ENCODE data around the gene NEDD4L. TPM values are rescaled to one million over a fixed set of nuclear protein-coding genes. Genes with fewer than 3 reads are reported as not detected.
A peak's percentile ranks its signal among the peaks of the same experiment; 100 is the strongest.

Gene NEDD4L
- total RNA-seq, 3 donors from 2014 or later: 161 to 309 (median 256) TPM

DNA sequence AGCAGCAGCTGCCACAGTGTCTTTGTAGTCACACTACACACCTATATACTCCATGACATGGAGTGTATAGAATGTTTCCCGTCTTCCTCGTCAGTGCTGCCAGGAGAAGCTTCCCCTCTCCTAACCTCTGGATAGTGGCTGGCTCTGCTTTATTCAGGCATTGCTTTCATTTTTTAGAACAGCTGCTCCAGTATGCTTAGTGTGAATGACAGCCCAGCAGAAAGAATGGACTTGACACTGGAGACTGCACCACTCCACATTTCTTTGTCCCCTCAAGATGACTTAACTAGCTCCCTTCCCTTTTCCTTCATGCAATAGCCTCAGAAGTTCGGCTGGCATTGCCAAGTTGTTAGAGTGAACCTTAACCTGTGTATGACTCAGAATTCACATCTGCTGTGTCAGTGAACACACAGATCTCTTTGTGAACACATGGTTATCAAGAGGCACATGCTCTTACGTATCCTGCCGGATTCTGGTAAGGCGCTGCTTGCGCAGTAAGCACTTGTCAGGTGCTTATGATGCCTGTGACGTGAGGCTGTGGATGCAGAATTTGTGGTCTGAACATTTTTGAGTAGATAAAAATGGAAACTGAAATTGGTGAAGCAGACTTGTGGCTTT is 73.9 kb downstream of the NEDD4L start:
- Histone ChIP-seq H3K36me3 (ENCODE audit: low read depth) (no peaks in the 10 kb centered on the region), H3K9me3 (no peaks in the 10 kb centered on the region), H3K4me3 (no peak overlapping the region), H3K4me1 (ENCODE audit: low read depth) (peaks cover 10% of the 10 kb centered on the region)
- no peak for TF ChIP-seq CTCF (IDR thresholded peaks at IDR 0.05)
- peak in 1 of 3 donors; percentile 71 for DNase-seq
- ATAC-seq: peak; percentile 96
- intact Hi-C loops (cut with DNase I, micrococcal nuclease): loop anchor here in 1 of 2 donors (5.0 kb wide), 1 partner anchor 236 kb away; no protein-coding TSS in a partner anchor

DNA sequence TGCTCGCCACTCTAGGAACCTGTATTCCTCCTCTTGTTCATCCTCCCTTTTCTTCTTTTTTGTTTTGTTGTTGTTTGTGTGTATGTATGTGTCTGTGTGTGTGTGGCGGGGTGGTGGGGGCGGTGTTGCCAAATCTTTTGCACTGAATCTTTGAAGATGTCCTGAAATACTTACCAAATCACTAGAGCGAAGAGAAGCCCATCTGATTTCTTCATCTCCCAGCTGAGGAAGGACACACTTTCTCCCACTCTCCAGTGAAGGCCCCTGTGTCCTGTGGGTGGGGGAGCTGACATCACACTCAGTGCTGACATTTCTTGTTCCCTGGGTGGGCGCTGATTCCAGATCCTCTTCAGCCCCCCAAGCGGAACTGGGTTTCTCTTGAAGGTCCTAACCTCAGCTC is 74.5 kb downstream of the NEDD4L start:
- ATAC-seq: no peak
- DNase-seq: no peak
- TF ChIP-seq CTCF (IDR thresholded peaks at IDR 0.05): no peak
- Histone ChIP-seq H3K4me3 (no peak overlapping the region), H3K36me3 (ENCODE audit: low read depth) (no peaks in the 10 kb centered on the region), H3K9me3 (no peaks in the 10 kb centered on the region), H3K4me1 (ENCODE audit: low read depth) (peaks cover 10% of the 10 kb centered on the region)
- intact Hi-C loops (cut with DNase I, micrococcal nuclease): loop anchor here in 1 of 2 donors (5.0 kb wide), 1 partner anchor 236 kb away; no protein-coding TSS in a partner anchor

DNA sequence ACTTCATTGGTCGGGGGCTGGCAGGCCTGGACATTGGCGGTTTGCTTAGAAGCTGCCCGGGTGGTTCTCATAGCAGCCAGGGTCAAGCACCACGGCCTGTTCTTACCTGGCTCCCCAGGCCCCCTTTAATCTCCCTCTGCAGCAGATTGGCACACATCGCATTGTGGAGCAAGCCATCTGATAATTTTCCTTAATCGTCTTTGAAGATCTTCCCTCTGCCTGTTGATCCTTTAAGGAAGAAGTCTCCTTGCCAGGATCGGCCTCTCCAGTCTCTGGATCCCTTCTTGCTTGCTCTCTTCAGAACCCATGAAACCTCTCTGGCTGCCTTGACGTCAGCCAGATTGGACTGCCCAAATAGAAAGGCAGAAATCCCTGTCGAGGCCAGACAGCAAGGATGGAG is 75.8 kb downstream of the NEDD4L start:
- ATAC-seq (no peak), DNase-seq (no peak)
- H3K4me3 ChIP-seq: no peak overlapping the region
- TF ChIP-seq CTCF (IDR thresholded peaks at IDR 0.05): no peak
- no peaks in the 10 kb centered on the region for H3K36me3 ChIP-seq (ENCODE audit: low read depth)
- intact Hi-C loops (cut with DNase I, micrococcal nuclease): loop anchor here (5.0 to 10.0 kb wide), 3 partner anchors 78 to 238 kb away; partner anchors contain the start of gene NEDD4L (in 1 of the 2)
- H3K4me1 ChIP-seq (ENCODE audit: low read depth): peaks cover 10% of the 10 kb centered on the region
- no peaks in the 10 kb centered on the region for H3K9me3 ChIP-seq

DNA sequence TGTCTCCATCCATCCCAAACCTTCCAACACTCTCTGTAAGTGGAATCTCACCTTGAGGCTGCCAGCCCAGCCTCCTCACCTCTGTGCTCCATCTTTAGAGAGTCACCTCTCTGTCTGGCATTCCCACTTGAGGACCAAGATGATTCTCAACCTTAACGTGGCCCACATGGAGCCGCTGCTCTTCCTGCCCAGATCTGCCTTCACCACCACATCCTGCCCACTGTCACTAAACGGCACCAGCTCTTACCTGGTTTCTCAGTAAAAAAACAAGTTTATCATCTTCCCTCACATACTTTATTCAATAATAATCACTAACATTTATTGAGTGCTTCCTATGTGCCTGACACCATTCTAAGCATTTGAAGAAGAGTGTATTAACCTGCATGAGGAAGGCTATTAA is 80.4 kb downstream of the NEDD4L start:
- H3K4me1 ChIP-seq (ENCODE audit: low read depth): peaks cover 12% of the 10 kb centered on the region
- TF ChIP-seq CTCF (IDR thresholded peaks at IDR 0.05): no peak
- DNase-seq (no peak), ATAC-seq (no peak)
- no peaks in the 10 kb centered on the region for H3K9me3 ChIP-seq
- intact Hi-C loops (cut with DNase I, micrococcal nuclease): loop anchor here in 1 of 2 donors (5.0 to 10.0 kb wide), 2 partner anchors 82 to 240 kb away; partner anchors contain the start of gene NEDD4L
- H3K36me3 ChIP-seq (ENCODE audit: low read depth): no peaks in the 10 kb centered on the region
- H3K4me3 ChIP-seq: no peak overlapping the region

DNA sequence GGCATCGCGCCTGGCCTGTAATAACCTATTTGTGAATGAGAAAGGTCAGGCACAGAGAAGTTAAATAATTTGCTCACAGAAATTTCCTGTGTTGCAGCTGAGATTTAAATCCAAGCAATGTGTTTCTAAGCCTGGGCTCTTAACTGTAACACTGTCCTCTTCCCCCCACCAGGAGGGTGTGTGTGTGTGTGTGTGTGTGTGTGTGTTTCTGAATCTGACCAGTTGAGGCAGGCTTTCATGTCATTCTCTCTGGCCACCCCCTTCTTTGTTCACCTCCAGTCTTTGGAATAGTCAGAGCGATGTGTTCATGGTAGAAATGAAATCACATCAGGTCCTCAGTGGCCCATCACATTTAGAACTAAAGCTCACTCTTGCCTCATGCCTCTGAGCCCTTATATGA is 81.2 kb downstream of the NEDD4L start:
- no peak for ATAC-seq
- H3K4me1 ChIP-seq (ENCODE audit: low read depth): peaks cover 13% of the 10 kb centered on the region
- H3K9me3 ChIP-seq: no peaks in the 10 kb centered on the region
- H3K4me3 ChIP-seq: no peak overlapping the region
- H3K36me3 ChIP-seq (ENCODE audit: low read depth): no peaks in the 10 kb centered on the region
- DNase-seq: no peak
- intact Hi-C loops (cut with DNase I, micrococcal nuclease): loop anchor here (5.0 to 10.0 kb wide), 2 partner anchors 83 to 240 kb away; partner anchors contain the start of gene NEDD4L (in 1 of the 2)
- TF ChIP-seq CTCF (IDR thresholded peaks at IDR 0.05): no peak
